ENCODE measurements around the gene GRIP2.

GRIP2 gene

GRCh38 chr3:14481018-14481645 is 59.0 kb downstream of the GRIP2 start:
- no peak overlapping the region for H3K4me3 ChIP-seq (ENCODE audit: low read length)
- TF ChIP-seq CTCF (IDR thresholded peaks at IDR 0.05; ENCODE audit: insufficient read depth, low read depth, low read length, missing control alignments) = no peak
- DNase-seq (ENCODE audit: low read depth) = peak; percentile 62

DNA sequence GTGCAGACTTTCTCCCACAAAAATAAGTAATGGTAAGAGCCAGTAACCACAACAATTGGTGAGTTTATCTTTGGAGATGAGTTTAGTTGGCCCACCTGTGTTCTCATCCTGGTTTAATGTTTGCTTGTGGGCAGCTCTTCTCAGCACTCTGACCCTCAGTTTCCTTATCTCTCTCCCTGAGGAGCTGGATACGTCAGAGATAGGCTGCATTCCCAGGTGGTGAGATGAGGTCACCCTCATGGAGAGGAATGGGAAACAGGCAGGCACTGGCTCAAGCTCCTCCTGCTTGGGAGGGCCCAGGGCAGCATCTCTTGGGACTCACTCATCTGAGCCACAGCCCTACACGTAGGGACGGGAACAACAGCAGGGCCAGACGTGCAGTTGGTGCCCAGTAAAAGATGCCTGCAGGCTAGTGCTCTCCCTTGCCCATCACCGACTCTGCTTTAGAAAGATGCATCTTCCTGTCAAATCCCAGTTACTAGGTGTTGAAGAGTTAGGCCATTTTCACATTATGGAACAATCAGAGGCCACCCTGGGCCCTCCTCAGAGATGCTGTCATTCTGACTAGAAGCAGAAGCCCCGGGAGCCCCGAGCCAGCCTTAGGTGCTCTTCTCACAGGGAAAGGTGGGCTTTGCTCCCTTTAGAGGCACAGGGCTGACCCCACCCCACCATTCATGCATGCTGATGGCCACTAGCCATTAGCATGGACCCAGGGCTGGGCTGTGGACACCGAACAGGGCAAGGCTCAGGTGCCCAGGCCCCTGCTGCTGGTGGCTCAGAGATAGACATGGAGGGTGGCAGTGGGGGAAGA is 59.7 kb downstream of the GRIP2 start:
- no peak overlapping the region for H3K4me3 ChIP-seq (ENCODE audit: low read length)
- DNase-seq (ENCODE audit: low read depth) = peak; percentile 93
- TF ChIP-seq CTCF (IDR thresholded peaks at IDR 0.05; ENCODE audit: insufficient read depth, low read depth, low read length, missing control alignments) = no peak

DNA sequence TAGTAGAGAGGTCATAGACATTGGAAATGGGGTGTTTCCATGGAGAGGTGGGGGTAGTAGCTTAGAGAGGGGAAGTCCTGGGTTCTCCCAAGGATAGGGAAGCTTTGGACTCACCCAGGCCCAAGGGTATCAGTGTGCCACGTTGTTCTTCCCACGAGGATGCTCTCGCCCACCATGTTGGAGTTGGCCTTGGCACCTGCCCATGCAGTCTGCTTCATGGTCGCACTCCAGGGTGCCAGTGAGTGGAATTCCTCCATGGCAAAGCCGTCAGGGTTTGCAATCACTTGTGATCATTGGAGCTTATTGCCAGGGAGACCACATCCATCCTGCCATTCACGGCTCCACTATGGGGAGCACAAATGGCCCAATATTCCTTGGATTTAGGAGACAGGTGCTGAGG is 60.6 kb downstream of the GRIP2 start:
- DNase-seq (ENCODE audit: low read depth) = no peak
- TF ChIP-seq CTCF (IDR thresholded peaks at IDR 0.05; ENCODE audit: insufficient read depth, low read depth, low read length, missing control alignments) = no peak
- H3K4me3 ChIP-seq (ENCODE audit: low read length) = no peak overlapping the region

DNA sequence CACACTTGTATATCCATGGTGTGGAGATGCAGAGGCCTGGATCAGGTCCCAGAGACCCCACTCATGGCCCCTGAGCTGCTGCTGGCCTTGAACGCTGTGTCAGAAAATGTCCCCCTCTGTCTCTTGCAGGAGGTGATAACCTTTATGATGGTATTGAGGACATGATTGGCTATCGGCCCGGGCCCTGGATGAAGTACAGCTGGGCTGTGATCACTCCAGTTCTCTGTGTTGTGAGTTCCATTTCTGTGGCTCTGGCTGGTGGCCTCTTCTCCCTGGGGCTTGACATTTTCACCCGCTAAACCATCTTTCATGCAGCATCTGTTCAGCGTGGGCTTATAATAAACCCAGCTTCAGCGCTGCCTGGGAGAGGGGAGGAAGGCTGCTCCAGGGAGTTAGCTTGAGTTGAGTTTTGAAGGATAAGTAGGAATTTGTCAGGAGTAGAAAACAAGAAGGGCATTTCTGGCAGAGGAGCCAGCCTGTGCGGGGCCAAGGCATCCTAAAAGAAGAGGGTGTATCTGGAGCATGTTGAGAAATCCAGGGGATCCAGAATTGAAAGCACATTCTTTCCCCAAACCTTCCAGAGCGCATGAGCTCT is 61.1 kb downstream of the GRIP2 start:
- no peak for TF ChIP-seq CTCF (IDR thresholded peaks at IDR 0.05; ENCODE audit: insufficient read depth, low read depth, low read length, missing control alignments)
- no peak for DNase-seq (ENCODE audit: low read depth)
- no peak overlapping the region for H3K4me3 ChIP-seq (ENCODE audit: low read length)

GRCh38 chr3:14477311-14477935 is 62.7 kb downstream of the GRIP2 start:
- no peak overlapping the region for H3K4me3 ChIP-seq (ENCODE audit: low read length)
- TF ChIP-seq CTCF (IDR thresholded peaks at IDR 0.05; ENCODE audit: insufficient read depth, low read depth, low read length, missing control alignments) = no peak
- DNase-seq (ENCODE audit: low read depth) = no peak

DNA sequence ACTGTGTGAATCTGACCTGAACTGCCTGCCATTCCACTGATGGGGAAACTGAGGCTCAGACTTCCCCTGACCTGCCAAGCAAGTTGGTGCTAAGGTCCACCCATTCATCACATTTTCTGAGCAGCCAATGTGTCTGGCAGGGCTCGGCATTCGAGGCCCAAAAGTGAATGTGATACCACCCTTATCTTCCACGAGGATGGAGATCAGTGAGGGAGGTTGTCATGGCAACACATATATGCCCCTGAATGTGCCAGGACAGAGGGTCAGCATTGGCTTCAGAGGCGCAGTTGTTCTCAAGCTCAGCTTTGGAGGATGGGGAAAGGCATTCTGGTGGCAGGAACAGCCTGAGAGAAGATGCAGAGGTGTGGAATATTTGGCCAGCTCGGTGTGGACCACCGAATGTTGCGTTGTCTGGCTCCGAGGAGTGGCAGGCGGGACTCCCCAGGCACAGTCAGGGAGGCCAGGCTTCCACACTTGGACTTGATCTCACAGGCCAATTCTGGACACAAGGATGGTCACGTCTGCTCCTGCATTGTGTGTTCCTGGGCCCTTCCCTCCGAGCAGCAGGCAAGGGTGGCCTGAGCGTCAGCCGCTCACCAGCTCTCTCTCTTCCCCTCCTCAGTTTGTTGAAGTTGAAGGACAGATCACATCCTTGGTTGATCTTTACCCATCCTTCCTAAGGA is 63.4 kb downstream of the GRIP2 start:
- no peak for DNase-seq (ENCODE audit: low read depth)
- no peak for TF ChIP-seq CTCF (IDR thresholded peaks at IDR 0.05; ENCODE audit: insufficient read depth, low read depth, low read length, missing control alignments)

More for the DNA sequence above, 63.4 kb downstream of the GRIP2 start:
- H3K4me3 ChIP-seq (ENCODE audit: low read length) = no peak overlapping the region
